GM12865 (cell line): Measurements from ENCODE around the gene PIK3C3.

Experiments used
- DNase-seq: peaks from one replicate; pipeline ENCODE4 v3.0.0; 2010; ENCODE audit warnings: low read depth
- H3K4me3 ChIP-seq: 2 replicates; pipeline ENCODE4 v1.5.1; 2011; ENCODE audit warnings: mild to moderate bottlenecking, low read depth, low read length, control low read depth
- TF ChIP-seq, protein P1 (sequence below): IDR thresholded peaks from 2 replicates; pipeline ENCODE4 v1.5.1; 2011; ENCODE audit warnings: low read length, control low read depth, low read depth, inconsistent platforms; ENCODE audit not compliant: insufficient read depth; ENCODE audit errors: missing control alignments

Gene PIK3C3

GRCh38 chr18:41922841-41923240, 32.2 kb upstream of the PIK3C3 start:
- H3K4me3 ChIP-seq = no peak overlapping the region
- DNase-seq = no peak
- TF ChIP-seq, protein P1, sequence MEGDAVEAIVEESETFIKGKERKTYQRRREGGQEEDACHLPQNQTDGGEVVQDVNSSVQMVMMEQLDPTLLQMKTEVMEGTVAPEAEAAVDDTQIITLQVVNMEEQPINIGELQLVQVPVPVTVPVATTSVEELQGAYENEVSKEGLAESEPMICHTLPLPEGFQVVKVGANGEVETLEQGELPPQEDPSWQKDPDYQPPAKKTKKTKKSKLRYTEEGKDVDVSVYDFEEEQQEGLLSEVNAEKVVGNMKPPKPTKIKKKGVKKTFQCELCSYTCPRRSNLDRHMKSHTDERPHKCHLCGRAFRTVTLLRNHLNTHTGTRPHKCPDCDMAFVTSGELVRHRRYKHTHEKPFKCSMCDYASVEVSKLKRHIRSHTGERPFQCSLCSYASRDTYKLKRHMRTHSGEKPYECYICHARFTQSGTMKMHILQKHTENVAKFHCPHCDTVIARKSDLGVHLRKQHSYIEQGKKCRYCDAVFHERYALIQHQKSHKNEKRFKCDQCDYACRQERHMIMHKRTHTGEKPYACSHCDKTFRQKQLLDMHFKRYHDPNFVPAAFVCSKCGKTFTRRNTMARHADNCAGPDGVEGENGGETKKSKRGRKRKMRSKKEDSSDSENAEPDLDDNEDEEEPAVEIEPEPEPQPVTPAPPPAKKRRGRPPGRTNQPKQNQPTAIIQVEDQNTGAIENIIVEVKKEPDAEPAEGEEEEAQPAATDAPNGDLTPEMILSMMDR = no peak

DNA sequence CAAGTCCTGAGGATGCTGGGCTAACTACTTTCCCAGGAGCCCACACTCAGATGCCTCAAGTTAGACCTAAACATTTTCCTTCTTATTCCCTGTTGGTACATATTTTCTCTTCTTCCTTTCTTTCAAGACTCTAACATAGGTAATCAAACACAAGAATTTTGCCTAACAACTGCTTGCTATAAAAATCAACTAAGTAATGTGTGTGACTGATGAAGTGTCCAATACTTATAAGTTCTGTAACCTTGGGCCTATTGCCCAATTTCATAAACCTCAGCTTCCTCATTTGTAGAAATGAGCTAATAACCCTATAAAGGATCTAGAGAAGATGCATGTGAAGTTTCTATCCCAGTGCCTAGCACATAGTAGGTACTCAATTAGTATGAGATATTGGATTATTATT, 31.6 kb upstream of the PIK3C3 start:
- TF ChIP-seq, protein P1 = no peak
- DNase-seq = no peak
- no peak overlapping the region for H3K4me3 ChIP-seq

DNA sequence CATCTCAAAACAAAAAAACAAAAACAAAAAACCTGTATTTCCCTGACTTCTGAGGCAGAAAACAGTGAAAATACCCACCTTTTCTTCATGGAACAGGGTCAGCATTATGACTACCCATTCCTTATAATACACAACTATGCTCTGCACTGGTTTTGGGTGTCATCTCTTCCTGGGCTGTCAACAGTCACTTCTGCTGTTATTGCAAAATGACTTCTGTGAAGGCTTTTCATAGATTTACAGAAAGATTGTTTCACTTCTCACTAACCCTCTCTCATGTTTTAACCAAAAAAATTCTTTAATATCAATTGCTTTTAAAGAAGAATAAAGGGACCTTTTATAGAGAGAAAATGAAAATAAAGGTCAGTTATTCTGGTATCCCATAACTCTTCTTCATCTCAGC, 26.5 kb upstream of the PIK3C3 start:
- no peak overlapping the region for H3K4me3 ChIP-seq
- DNase-seq = no peak
- TF ChIP-seq, protein P1 = no peak

DNA sequence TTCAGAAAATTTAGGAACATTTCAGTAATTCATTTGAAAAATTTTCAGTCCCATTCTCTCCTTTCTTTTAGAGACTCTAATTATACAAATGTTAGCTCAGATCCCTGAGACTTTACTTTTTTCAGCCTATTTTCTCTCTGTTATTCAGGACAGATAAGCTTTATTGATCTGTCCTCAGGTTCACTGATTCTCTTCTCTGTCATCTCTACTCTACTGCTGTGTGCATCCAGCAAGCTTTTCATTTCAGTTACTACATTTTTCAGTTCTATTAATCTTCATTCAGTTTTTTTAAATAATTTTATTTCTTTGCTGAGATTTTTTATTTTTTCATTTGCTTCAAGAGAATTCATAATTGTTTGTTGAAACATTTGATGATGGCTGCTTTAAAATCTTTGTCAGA, 22.1 kb upstream of the PIK3C3 start:
- TF ChIP-seq, protein P1 = no peak
- H3K4me3 ChIP-seq = no peak overlapping the region
- no peak for DNase-seq

- H3K4me3 ChIP-seq = no peak overlapping the region
- TF ChIP-seq, protein P1 = no peak
- DNase-seq = no peak
Measured at GRCh38 chr18:41933778-41934177, 21.3 kb upstream of the PIK3C3 start.

DNA sequence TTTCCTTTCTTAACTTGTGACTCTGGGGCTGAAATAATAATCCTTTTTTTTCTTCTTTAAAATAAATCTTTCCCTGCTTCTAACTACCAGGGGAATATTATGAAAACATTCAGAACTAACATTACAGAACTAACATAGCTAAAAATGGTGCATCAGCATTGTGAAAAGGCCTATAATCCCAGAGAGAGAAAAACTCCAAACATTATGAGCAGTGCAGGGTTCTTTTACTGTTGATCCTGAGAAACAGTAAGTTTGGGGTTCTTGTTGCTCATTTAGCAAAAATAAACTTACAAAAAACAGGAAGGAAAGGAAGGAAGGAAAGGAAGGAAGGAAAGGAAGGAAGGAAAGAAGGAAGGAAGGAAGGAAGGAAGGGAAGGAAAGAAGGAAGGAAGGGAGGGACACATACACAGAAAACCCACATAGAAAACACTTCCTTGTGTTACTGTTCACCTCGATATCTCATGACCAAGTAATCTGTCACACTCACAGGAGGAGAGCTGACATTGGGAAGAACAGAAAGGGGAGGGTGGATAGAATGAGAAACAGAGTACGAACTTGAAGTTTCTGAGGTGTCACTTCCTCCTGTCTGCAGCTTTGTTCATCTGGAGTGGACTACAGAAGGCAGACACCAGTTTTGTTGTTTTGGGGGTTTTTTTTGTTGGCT, 18.4 kb upstream of the PIK3C3 start:
- TF ChIP-seq, protein P1 = no peak
- H3K4me3 ChIP-seq = no peak overlapping the region
- peak; percentile 13 for DNase-seq

GRCh38 chr18:41938445-41938844, 16.6 kb upstream of the PIK3C3 start:
- TF ChIP-seq, protein P1 = no peak
- no peak overlapping the region for H3K4me3 ChIP-seq
- no peak for DNase-seq
